PC-3 (cell line): ENCODE measurements around the gene OBP2B. TPM values are rescaled to one million over a fixed set of nuclear protein-coding genes. Genes with fewer than 3 reads are reported as not detected.

Source experiments
- ATAC-seq: fragments of 200-7000 bp; cut with Tn5 transposase; 2 replicates; pipeline ENCODE4 v1.9.1; 2020; ENCODE audit warnings: mild to moderate bottlenecking, moderate library complexity
- BruUV-seq: library from RNA; stranded (reverse); fragments of 400-500 nt; replicated peaks from 2 replicates; lab custom pipeline; 2021; lab: Mats Ljungman, UMichigan
- CTCF ChIA-PET: fragments of 300-600 bp; sonication (Branson Sonifier 250); formaldehyde crosslinking; loops from one replicate; lab custom pipeline; 2022; ENCODE audit warnings: antibody characterized with exemption; lab: Charles Lee
- POLR2A ChIA-PET: fragments of 300-600 bp; sonication (Branson Sonifier 250); formaldehyde crosslinking; loops from one replicate; lab custom pipeline; 2022; ENCODE audit warnings: antibody characterized with exemption; ENCODE audit not compliant: unreplicated experiment; lab: Charles Lee
- DNase-seq: peaks from one replicate; pipeline ENCODE4 v3.0.0-alpha.2; 2015
- H2AFZ ChIP-seq: fragments of 300-600 bp; sonication (generic); 2 replicates; pipeline ENCODE4 v1.6.0; 2016; ENCODE audit warnings: antibody characterized with exemption, low read length
- H3F3A ChIP-seq: fragments of 300-600 bp; sonication (generic); one replicate; pipeline ENCODE4 v1.6.0; 2017; ENCODE audit warnings: antibody characterized with exemption, low read length, control low read depth, mild to moderate bottlenecking; ENCODE audit not compliant: unreplicated experiment
- H3K27ac ChIP-seq: fragments of 300-600 bp; sonication (generic); 2 replicates; pipeline ENCODE4 v1.5.1; 2016; ENCODE audit warnings: mild to moderate bottlenecking, low read length
- H3K27me3 ChIP-seq: fragments of 300-600 bp; sonication (generic); 2 replicates; pipeline ENCODE4 v1.6.1; 2016; ENCODE audit warnings: low read length, mixed read lengths
- H3K36me3 ChIP-seq: fragments of 300-600 bp; sonication (generic); 2 replicates; pipeline ENCODE4 v1.6.1; 2016; ENCODE audit warnings: low read depth, mixed run types, low read length, mixed read lengths
- H3K4me1 ChIP-seq: fragments of 300-600 bp; sonication (generic); 2 replicates; pipeline ENCODE4 v1.5.1; 2016; ENCODE audit warnings: low read length; ENCODE audit not compliant: insufficient read depth
- H3K4me2 ChIP-seq: fragments of 300-600 bp; sonication (generic); 2 replicates; pipeline ENCODE4 v1.6.0; 2016; ENCODE audit warnings: low read length
- H3K4me3 ChIP-seq: fragments of 300-600 bp; sonication (generic); 2 replicates; pipeline ENCODE4 v1.5.1; 2016; ENCODE audit warnings: mild to moderate bottlenecking, low read length, mixed read lengths
- H3K79me2 ChIP-seq: fragments of 300-600 bp; sonication (generic); 2 replicates; pipeline ENCODE4 v1.6.1; 2017; ENCODE audit warnings: low read length, mixed read lengths
- H3K9ac ChIP-seq: fragments of 300-600 bp; sonication (generic); 2 replicates; pipeline ENCODE4 v1.6.0; 2016; ENCODE audit warnings: mild to moderate bottlenecking, low read length
- H3K9me2 ChIP-seq: fragments of 300-600 bp; sonication (generic); replicated peaks from 2 replicates; pipeline ENCODE4 v1.6.1; 2016; ENCODE audit warnings: mixed run types, low read length, mixed read lengths
- H3K9me3 ChIP-seq: fragments of 300-600 bp; sonication (generic); 2 replicates; pipeline ENCODE4 v1.6.1; 2016; ENCODE audit warnings: low read length, mixed read lengths
- H4K20me1 ChIP-seq: fragments of 300-600 bp; sonication (generic); 2 replicates; pipeline ENCODE4 v1.6.1; 2016; ENCODE audit warnings: low read length, mixed read lengths
- CTCF ChIP-seq: fragments of 300-600 bp; sonication (generic); conservative IDR thresholded peaks from 2 replicates; pipeline ENCODE4 v1.5.1; 2017; ENCODE audit warnings: antibody characterized with exemption, low read depth, mild to moderate bottlenecking, low read length
- EZH2 ChIP-seq: fragments of 300-600 bp; sonication (generic); IDR thresholded peaks from one replicate; pipeline ENCODE4 v1.6.1; 2017; ENCODE audit warnings: antibody characterized with exemption, mild to moderate bottlenecking, low read length; ENCODE audit not compliant: unreplicated experiment
- EZH2phosphoT487 ChIP-seq: fragments of 300-600 bp; sonication (generic); IDR thresholded peaks from 2 replicates; pipeline ENCODE4 v1.6.1; 2018; ENCODE audit warnings: mild to moderate bottlenecking, antibody characterized with exemption, low read length, borderline replicate concordance
- intact Hi-C: fragments of 100-400 bp; cut with micrococcal nuclease; formaldehyde crosslinking; loops from 2 replicates; pipeline ENCODE4 v1.9.0; 2023
- total RNA-seq: library from RNA; depleted of rRNA; stranded (reverse); fragments of >200 nt; gene quantifications from 2 replicates; pipeline ENCODE4 v1.2.3, GENCODE V29; 2014

OBP2B gene
- total RNA-seq, 1 experiment from 2014 or later, result not detected

GRCh38 chr9:133202145-133202513 lies 6.9 kb downstream of the OBP2B start:
- POLR2A ChIA-PET, result no interaction called here
- H3K27me3 ChIP-seq, result no peaks in the 10 kb centered on the region
- H3K4me2 ChIP-seq, result no peak overlapping the region
- H3K36me3 ChIP-seq, result no peaks in the 10 kb centered on the region
- no peaks in the 10 kb centered on the region for H3F3A ChIP-seq
- no peak for ATAC-seq
- H4K20me1 ChIP-seq, result no peaks in the 10 kb centered on the region
- no peak overlapping the region for H3K4me3 ChIP-seq
- no peak overlapping the region for H2AFZ ChIP-seq
- no peaks in the 10 kb centered on the region for H3K9me2 ChIP-seq
- DNase-seq, result no peak
- no peaks in the 10 kb centered on the region for H3K79me2 ChIP-seq
- BruUV-seq, result no TSS peak
- no peak overlapping the region for H3K27ac ChIP-seq
- no peak for TF ChIP-seq CTCF
- TF ChIP-seq EZH2phosphoT487, result no peak
- no peak for TF ChIP-seq EZH2
- CTCF ChIA-PET, result no interaction called here
- no peaks in the 10 kb centered on the region for H3K4me1 ChIP-seq
- H3K9me3 ChIP-seq, result no peaks in the 10 kb centered on the region
- intact Hi-C loops, result no loop called here
- no peak overlapping the region for H3K9ac ChIP-seq

- POLR2A ChIA-PET, result no interaction called here
- Histone ChIP-seq H3K27me3 (no peaks in the 10 kb centered on the region), H4K20me1 (no peaks in the 10 kb centered on the region), H3K27ac (no peak overlapping the region), H3K9me2 (no peaks in the 10 kb centered on the region), H3K4me1 (no peaks in the 10 kb centered on the region), H3K4me2 (no peak overlapping the region), H3K9ac (no peak overlapping the region), H3K4me3 (no peak overlapping the region), H2AFZ (no peak overlapping the region), H3K9me3 (no peaks in the 10 kb centered on the region), H3K79me2 (no peaks in the 10 kb centered on the region), H3K36me3 (no peaks in the 10 kb centered on the region), H3F3A (no peaks in the 10 kb centered on the region)
- no peak for ATAC-seq
- TF ChIP-seq EZH2phosphoT487 (no peak), EZH2 (no peak), CTCF (no peak)
- DNase-seq, result no peak
- intact Hi-C loops, result no loop called here
- CTCF ChIA-PET, result no interaction called here
- no TSS peak for BruUV-seq
These were observed 7.5 kb downstream of the OBP2B start for GRCh38 chr9:133201424-133202144.

GRCh38 chr9:133200631-133201030 lies 8.4 kb downstream of the OBP2B start:
- CTCF ChIA-PET, result no interaction called here
- POLR2A ChIA-PET, result no interaction called here
- H3K9me3 ChIP-seq, result no peaks in the 10 kb centered on the region
- H4K20me1 ChIP-seq, result no peaks in the 10 kb centered on the region
- H3K4me2 ChIP-seq, result no peak overlapping the region
- H3K4me3 ChIP-seq, result no peak overlapping the region
- no peak overlapping the region for H3K27ac ChIP-seq
- no peaks in the 10 kb centered on the region for H3K79me2 ChIP-seq
- DNase-seq (no peak), ATAC-seq (no peak)
- no peaks in the 10 kb centered on the region for H3K27me3 ChIP-seq
- H3K36me3 ChIP-seq, result no peaks in the 10 kb centered on the region
- TF ChIP-seq EZH2phosphoT487, result no peak
- TF ChIP-seq CTCF, result no peak
- TF ChIP-seq EZH2, result no peak
- no peaks in the 10 kb centered on the region for H3F3A ChIP-seq
- no TSS peak for BruUV-seq
- intact Hi-C loops, result no loop called here
- no peak overlapping the region for H2AFZ ChIP-seq
- H3K9ac ChIP-seq, result no peak overlapping the region
- no peaks in the 10 kb centered on the region for H3K9me2 ChIP-seq
- no peaks in the 10 kb centered on the region for H3K4me1 ChIP-seq
